SU-DHL-6 (cell line): ENCODE measurements around the gene CPA3.

Experiments used
- H2AFZ ChIP-seq: fragments of 200-600 bp; sonication (generic); 2 replicates; pipeline ENCODE4 v1.6.1; 2014; ENCODE audit warnings: low read depth, mild to moderate bottlenecking, moderate library complexity, mixed read lengths, antibody characterized with exemption, low read length; ENCODE audit not compliant: severe bottlenecking
- H3F3A ChIP-seq: fragments of 200-600 bp; shearing (Covaris generic); 2 replicates; pipeline ENCODE4 v1.6.0; 2016; ENCODE audit warnings: antibody characterized with exemption, mild to moderate bottlenecking; ENCODE audit not compliant: insufficient read depth
- H3K27ac ChIP-seq: fragments of 200-600 bp; sonication (generic); 2 replicates; pipeline ENCODE4 v1.5.1; 2016; ENCODE audit warnings: low read depth, mild to moderate bottlenecking, low read length, moderate library complexity, mixed read lengths
- H3K27me3 ChIP-seq: fragments of 200-600 bp; sonication (generic), shearing (Covaris generic); 2 replicates; pipeline ENCODE4 v1.6.0; 2014; ENCODE audit warnings: mild to moderate bottlenecking, low read length
- H3K36me3 ChIP-seq: fragments of 200-600 bp; sonication (generic); 2 replicates; pipeline ENCODE4 v1.6.1; 2014; ENCODE audit warnings: mild to moderate bottlenecking, low read length, mixed read lengths
- H3K4me2 ChIP-seq: fragments of 300-600, 200-600 bp; shearing (Covaris generic), sonication (generic); 2 replicates; pipeline ENCODE4 v1.6.0; 2014; ENCODE audit warnings: low read length, low read depth, mild to moderate bottlenecking; ENCODE audit not compliant: poor library complexity, severe bottlenecking
- H3K4me3 ChIP-seq: fragments of 200-600 bp; sonication (generic); 2 replicates; pipeline ENCODE4 v1.5.1; 2014; ENCODE audit warnings: antibody characterized with exemption, low read length, mild to moderate bottlenecking, mixed read lengths; ENCODE audit not compliant: insufficient read depth, poor library complexity, severe bottlenecking
- H3K79me2 ChIP-seq: fragments of 200-600 bp; sonication (generic); 2 replicates; pipeline ENCODE4 v1.6.1; 2014; ENCODE audit warnings: mild to moderate bottlenecking, low read length, moderate library complexity; ENCODE audit not compliant: insufficient read depth
- H3K9ac ChIP-seq: fragments of 200-600 bp; sonication (generic); 2 replicates; pipeline ENCODE4 v1.7.0; 2014; ENCODE audit warnings: mild to moderate bottlenecking, low read length
- H3K9me2 ChIP-seq: fragments of 200-600 bp; sonication (generic); replicated peaks from 2 replicates; pipeline ENCODE4 v1.6.1; 2014; ENCODE audit warnings: low read length; ENCODE audit not compliant: insufficient read depth
- H3K9me3 ChIP-seq: fragments of 200-600 bp; sonication (generic); 2 replicates; pipeline ENCODE4 v1.6.1; 2014; ENCODE audit warnings: low read length, mixed read lengths; ENCODE audit not compliant: insufficient read depth
- H4K20me1 ChIP-seq: fragments of 200-600 bp; sonication (generic); 2 replicates; pipeline ENCODE4 v1.6.1; 2014; ENCODE audit warnings: low read depth, mild to moderate bottlenecking, antibody characterized with exemption, low read length, moderate library complexity, mixed read lengths
- CTCF ChIP-seq: fragments of 200-600 bp; sonication (generic); IDR thresholded peaks from one replicate; pipeline ENCODE4 v1.5.1; 2017; ENCODE audit warnings: antibody characterized with exemption, mild to moderate bottlenecking, low read length, moderate library complexity; ENCODE audit not compliant: insufficient read depth, poor library complexity, severe bottlenecking
- EZH2phosphoT487 ChIP-seq: fragments of 200-600 bp; sonication (generic), shearing (Covaris generic); conservative IDR thresholded peaks from 2 replicates; pipeline ENCODE4 v1.6.1; 2018; ENCODE audit warnings: mild to moderate bottlenecking, antibody characterized with exemption, low read length, moderate library complexity, mixed read lengths

Gene CPA3

GRCh38 chr3:148829926-148830325 lies 35.2 kb upstream of the CPA3 start:
- Histone ChIP-seq H2AFZ (no peak overlapping the region), H3F3A (no peaks in the 10 kb centered on the region), H3K36me3 (no peaks in the 10 kb centered on the region), H4K20me1 (no peaks in the 10 kb centered on the region), H3K9me3 (no peaks in the 10 kb centered on the region), H3K79me2 (no peaks in the 10 kb centered on the region), H3K9ac (no peak overlapping the region), H3K27me3 (no peaks in the 10 kb centered on the region), H3K27ac (no peak overlapping the region), H3K9me2 (no peaks in the 10 kb centered on the region), H3K4me2 (no peak overlapping the region), H3K4me3 (no peak overlapping the region)
- TF ChIP-seq CTCF (no peak), EZH2phosphoT487 (no peak)

- Histone ChIP-seq H4K20me1 (no peaks in the 10 kb centered on the region), H3K9ac (no peak overlapping the region), H2AFZ (no peak overlapping the region), H3K79me2 (no peaks in the 10 kb centered on the region), H3K9me3 (no peaks in the 10 kb centered on the region), H3K27ac (no peak overlapping the region), H3F3A (no peaks in the 10 kb centered on the region), H3K36me3 (no peaks in the 10 kb centered on the region), H3K4me3 (no peak overlapping the region), H3K4me2 (no peak overlapping the region), H3K9me2 (no peaks in the 10 kb centered on the region), H3K27me3 (no peaks in the 10 kb centered on the region)
- no peak for TF ChIP-seq CTCF
- no peak for TF ChIP-seq EZH2phosphoT487
Measured at GRCh38 chr3:148833223-148833622, 31.9 kb upstream of the CPA3 start.

- no peak overlapping the region for H3K27ac ChIP-seq
Measured at GRCh38 chr3:148839805-148840204, 25.3 kb upstream of the CPA3 start.

More at GRCh38 chr3:148839805-148840204, 25.3 kb upstream of the CPA3 start:
- H3K36me3 ChIP-seq: no peaks in the 10 kb centered on the region
- no peak for TF ChIP-seq CTCF
- TF ChIP-seq EZH2phosphoT487: no peak
- no peak overlapping the region for H2AFZ ChIP-seq
- H3K9ac ChIP-seq: no peak overlapping the region
- H3K4me3 ChIP-seq: no peak overlapping the region
- no peaks in the 10 kb centered on the region for H3K79me2 ChIP-seq
- no peaks in the 10 kb centered on the region for H3K9me2 ChIP-seq
- no peaks in the 10 kb centered on the region for H4K20me1 ChIP-seq
- H3K4me2 ChIP-seq: no peak overlapping the region
- no peaks in the 10 kb centered on the region for H3K27me3 ChIP-seq
- H3F3A ChIP-seq: no peaks in the 10 kb centered on the region
- no peaks in the 10 kb centered on the region for H3K9me3 ChIP-seq
